OCI-LY1 (cell line): ENCODE measurements around the gene NECAP2.

Experiments used
- H2AFZ ChIP-seq: fragments of 200-600 bp; sonication (generic), shearing (Covaris generic); 2 replicates; pipeline ENCODE4 v1.6.0; 2014; ENCODE audit warnings: antibody characterized with exemption, mild to moderate bottlenecking, low read length
- H3F3A ChIP-seq: fragments of 200-600 bp; sonication (generic), shearing (Covaris generic); 2 replicates; pipeline ENCODE4 v1.6.0; 2014; ENCODE audit warnings: mild to moderate bottlenecking, antibody characterized with exemption, low read length, moderate library complexity; ENCODE audit not compliant: insufficient read depth
- H3K27ac ChIP-seq: fragments of 200-600 bp; sonication (generic); 2 replicates; pipeline ENCODE4 v1.5.1; 2014; ENCODE audit warnings: low read length, mixed run types, mild to moderate bottlenecking, low read depth; ENCODE audit not compliant: poor library complexity, severe bottlenecking
- H3K27me3 ChIP-seq: fragments of 200-600 bp; sonication (generic); 2 replicates; pipeline ENCODE4 v1.6.0; 2014; ENCODE audit warnings: antibody characterized with exemption, mild to moderate bottlenecking, low read length, moderate library complexity; ENCODE audit not compliant: insufficient read depth
- H3K36me3 ChIP-seq: fragments of 200-600 bp; sonication (generic); 2 replicates; pipeline ENCODE4 v1.6.1; 2014; ENCODE audit warnings: mild to moderate bottlenecking, antibody characterized with exemption, low read length, moderate library complexity, mixed read lengths; ENCODE audit not compliant: insufficient read depth
- H3K4me1 ChIP-seq: fragments of 200-600 bp; sonication (generic); 2 replicates; pipeline ENCODE4 v1.5.1; 2014; ENCODE audit warnings: mild to moderate bottlenecking, low read length, moderate library complexity; ENCODE audit not compliant: insufficient read depth, severe bottlenecking
- H3K4me2 ChIP-seq: fragments of 200-600 bp; sonication (generic), shearing (Covaris generic); 2 replicates; pipeline ENCODE4 v1.6.1; 2014; ENCODE audit warnings: low read length
- H3K4me3 ChIP-seq: fragments of 200-600 bp; sonication (generic); 2 replicates; pipeline ENCODE4 v1.5.1; 2014; ENCODE audit warnings: low read length, low read depth, mild to moderate bottlenecking, mixed read lengths; ENCODE audit not compliant: poor library complexity, severe bottlenecking
- H3K79me2 ChIP-seq: fragments of 200-600 bp; shearing (Covaris generic); 2 replicates; pipeline ENCODE4 v1.6.1; 2016; ENCODE audit warnings: mixed run types, low read length, mixed read lengths; ENCODE audit not compliant: insufficient read depth
- H3K9ac ChIP-seq: fragments of 200-600 bp; sonication (generic), shearing (Covaris generic); 2 replicates; pipeline ENCODE4 v1.6.1; 2014; ENCODE audit warnings: mild to moderate bottlenecking, low read length, mixed read lengths
- H3K9me2 ChIP-seq: fragments of 200-600 bp; sonication (generic), shearing (Covaris generic); 2 replicates; pipeline ENCODE4 v1.6.1; 2014; ENCODE audit warnings: low read depth, mild to moderate bottlenecking, low read length, mixed read lengths
- H3K9me3 ChIP-seq: fragments of 200-600 bp; shearing (Covaris generic); 2 replicates; pipeline ENCODE4 v1.6.1; 2014; ENCODE audit warnings: low read length, mixed read lengths
- H4K20me1 ChIP-seq: fragments of 200-600 bp; sonication (generic), shearing (Covaris generic); 2 replicates; pipeline ENCODE4 v1.6.0; 2016; ENCODE audit warnings: mild to moderate bottlenecking, low read length; ENCODE audit not compliant: insufficient read depth
- EZH2 ChIP-seq: fragments of 200-600 bp; sonication (generic), shearing (Covaris generic); IDR thresholded peaks from 2 replicates; pipeline ENCODE4 v1.8.0; 2017; ENCODE audit warnings: borderline replicate concordance, mixed run types, mild to moderate bottlenecking, antibody characterized with exemption, low read length, moderate library complexity, mixed read lengths
- TF ChIP-seq, protein P1 (sequence below): fragments of 200-600 bp; sonication (generic), shearing (Covaris generic); IDR thresholded peaks from 2 replicates; pipeline ENCODE4 v1.5.1; 2017; ENCODE audit warnings: mild to moderate bottlenecking, antibody characterized with exemption, low read length, moderate library complexity, mixed read lengths

NECAP2 gene

DNA sequence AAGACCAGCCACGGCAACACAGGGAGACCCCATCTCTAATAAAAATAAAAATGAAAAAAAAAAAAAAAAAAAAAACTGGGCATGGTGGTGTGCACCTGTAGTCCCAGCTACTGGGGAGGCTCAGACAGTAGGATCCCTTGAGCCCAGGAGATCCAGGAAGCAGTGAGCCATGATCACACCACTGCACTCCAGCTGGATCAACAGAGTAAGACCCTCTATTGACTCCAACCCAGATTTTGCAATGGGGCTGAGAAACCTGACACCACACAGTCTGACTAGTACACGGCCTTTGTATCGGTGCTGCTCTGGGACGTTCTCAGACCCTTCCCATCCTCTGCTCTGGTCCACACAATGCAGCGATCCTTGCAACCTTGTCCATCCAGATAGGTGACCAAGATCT, 35.1 kb upstream of the NECAP2 start:
- Histone ChIP-seq H3K9me3 (no peaks in the 10 kb centered on the region), H2AFZ (no peak overlapping the region), H4K20me1 (no peaks in the 10 kb centered on the region), H3K4me1 (peaks cover 11% of the 10 kb centered on the region), H3K9ac (no peak overlapping the region), H3K36me3 (no peaks in the 10 kb centered on the region), H3K4me3 (no peak overlapping the region), H3K79me2 (no peaks in the 10 kb centered on the region), H3K27me3 (no peaks in the 10 kb centered on the region), H3K4me2 (no peak overlapping the region), H3K27ac (no peak overlapping the region), H3F3A (no peaks in the 10 kb centered on the region), H3K9me2 (no peaks in the 10 kb centered on the region)
- no peak for TF ChIP-seq EZH2
- TF ChIP-seq, protein P1, sequence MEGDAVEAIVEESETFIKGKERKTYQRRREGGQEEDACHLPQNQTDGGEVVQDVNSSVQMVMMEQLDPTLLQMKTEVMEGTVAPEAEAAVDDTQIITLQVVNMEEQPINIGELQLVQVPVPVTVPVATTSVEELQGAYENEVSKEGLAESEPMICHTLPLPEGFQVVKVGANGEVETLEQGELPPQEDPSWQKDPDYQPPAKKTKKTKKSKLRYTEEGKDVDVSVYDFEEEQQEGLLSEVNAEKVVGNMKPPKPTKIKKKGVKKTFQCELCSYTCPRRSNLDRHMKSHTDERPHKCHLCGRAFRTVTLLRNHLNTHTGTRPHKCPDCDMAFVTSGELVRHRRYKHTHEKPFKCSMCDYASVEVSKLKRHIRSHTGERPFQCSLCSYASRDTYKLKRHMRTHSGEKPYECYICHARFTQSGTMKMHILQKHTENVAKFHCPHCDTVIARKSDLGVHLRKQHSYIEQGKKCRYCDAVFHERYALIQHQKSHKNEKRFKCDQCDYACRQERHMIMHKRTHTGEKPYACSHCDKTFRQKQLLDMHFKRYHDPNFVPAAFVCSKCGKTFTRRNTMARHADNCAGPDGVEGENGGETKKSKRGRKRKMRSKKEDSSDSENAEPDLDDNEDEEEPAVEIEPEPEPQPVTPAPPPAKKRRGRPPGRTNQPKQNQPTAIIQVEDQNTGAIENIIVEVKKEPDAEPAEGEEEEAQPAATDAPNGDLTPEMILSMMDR, result no peak

DNA sequence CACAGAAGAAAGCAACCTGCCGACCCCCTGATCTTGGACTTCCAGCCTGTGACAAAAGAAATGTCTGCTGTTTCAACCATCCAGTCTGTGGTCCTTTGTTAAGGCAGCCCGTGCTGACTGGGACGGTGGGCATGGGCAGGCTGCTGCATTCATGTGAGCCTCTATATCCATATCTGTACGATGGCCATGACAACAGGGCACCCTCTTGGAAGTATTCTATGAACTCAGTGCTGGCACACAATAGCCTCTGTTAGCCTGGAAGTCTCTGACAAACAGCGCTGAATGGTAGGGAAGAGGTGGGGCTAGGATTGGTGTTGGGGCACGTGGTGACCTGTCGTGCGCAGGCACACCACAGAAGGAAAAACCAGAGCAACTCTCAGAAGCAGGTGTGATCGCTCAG, 33.7 kb upstream of the NECAP2 start:
- no peaks in the 10 kb centered on the region for H3K79me2 ChIP-seq
- no peak overlapping the region for H3K4me3 ChIP-seq
- H2AFZ ChIP-seq, result no peak overlapping the region
- no peak overlapping the region for H3K27ac ChIP-seq
- no peak overlapping the region for H3K4me2 ChIP-seq
- no peaks in the 10 kb centered on the region for H3K36me3 ChIP-seq
- H3K9ac ChIP-seq, result no peak overlapping the region
- no peaks in the 10 kb centered on the region for H3F3A ChIP-seq
- TF ChIP-seq, protein P1, result no peak
- TF ChIP-seq EZH2, result no peak
- 0 out of 2 replicates have a peak, but pooled peaks cover under 1% of the 10 kb centered on the region for H3K27me3 ChIP-seq
- no peaks in the 10 kb centered on the region for H4K20me1 ChIP-seq
- no peaks in the 10 kb centered on the region for H3K9me3 ChIP-seq
- peaks cover 11% of the 10 kb centered on the region for H3K4me1 ChIP-seq
- no peaks in the 10 kb centered on the region for H3K9me2 ChIP-seq

DNA sequence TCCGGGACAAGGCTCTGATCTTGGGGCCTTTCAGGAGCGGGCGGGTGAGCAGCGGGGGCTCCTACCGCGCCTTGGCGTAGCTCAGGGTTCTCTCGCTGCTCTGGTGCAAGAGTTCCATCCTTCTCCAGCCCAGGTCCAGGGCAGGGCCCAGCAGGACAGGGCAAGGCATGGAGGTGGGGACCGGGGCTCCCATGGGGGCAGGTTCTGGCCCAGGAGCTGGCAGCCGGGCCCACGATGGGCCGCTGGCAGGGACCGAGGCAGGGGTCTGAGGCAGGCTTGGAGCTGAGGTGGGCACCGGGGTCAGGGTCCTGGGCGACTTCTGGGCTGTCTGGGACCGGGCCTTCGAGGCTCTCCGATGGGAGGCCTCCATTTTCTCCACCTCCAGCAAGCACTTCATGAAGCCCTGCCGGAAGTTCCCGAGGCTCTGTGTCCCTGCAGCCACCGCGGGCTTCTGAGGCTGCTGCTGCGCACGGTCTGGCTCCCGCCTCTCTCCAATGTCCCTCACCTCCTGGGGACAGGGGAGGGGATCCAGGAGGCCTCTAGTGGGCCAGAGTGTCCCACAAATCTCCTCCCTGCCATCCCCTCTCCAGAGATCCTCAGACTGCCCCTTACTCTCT, 30.9 kb upstream of the NECAP2 start:
- Histone ChIP-seq H3K9me3 (no peaks in the 10 kb centered on the region), H3F3A (no peaks in the 10 kb centered on the region), H3K27ac (no peak overlapping the region), H3K9ac (no peak overlapping the region), H3K4me3 (no peak overlapping the region), H3K4me1 (peaks cover 11% of the 10 kb centered on the region), H3K36me3 (no peaks in the 10 kb centered on the region), H4K20me1 (no peaks in the 10 kb centered on the region), H2AFZ (no peak overlapping the region), H3K27me3 (0 out of 2 replicates have a peak, but pooled peaks cover 3% of the 10 kb centered on the region), H3K79me2 (no peaks in the 10 kb centered on the region), H3K9me2 (no peaks in the 10 kb centered on the region), H3K4me2 (no peak overlapping the region; the same call in 1 of the 2 replicates)
- TF ChIP-seq EZH2, result no peak
- TF ChIP-seq, protein P1, result no peak
